ENCODE results near the gene FGR.

The FGR gene

DNA sequence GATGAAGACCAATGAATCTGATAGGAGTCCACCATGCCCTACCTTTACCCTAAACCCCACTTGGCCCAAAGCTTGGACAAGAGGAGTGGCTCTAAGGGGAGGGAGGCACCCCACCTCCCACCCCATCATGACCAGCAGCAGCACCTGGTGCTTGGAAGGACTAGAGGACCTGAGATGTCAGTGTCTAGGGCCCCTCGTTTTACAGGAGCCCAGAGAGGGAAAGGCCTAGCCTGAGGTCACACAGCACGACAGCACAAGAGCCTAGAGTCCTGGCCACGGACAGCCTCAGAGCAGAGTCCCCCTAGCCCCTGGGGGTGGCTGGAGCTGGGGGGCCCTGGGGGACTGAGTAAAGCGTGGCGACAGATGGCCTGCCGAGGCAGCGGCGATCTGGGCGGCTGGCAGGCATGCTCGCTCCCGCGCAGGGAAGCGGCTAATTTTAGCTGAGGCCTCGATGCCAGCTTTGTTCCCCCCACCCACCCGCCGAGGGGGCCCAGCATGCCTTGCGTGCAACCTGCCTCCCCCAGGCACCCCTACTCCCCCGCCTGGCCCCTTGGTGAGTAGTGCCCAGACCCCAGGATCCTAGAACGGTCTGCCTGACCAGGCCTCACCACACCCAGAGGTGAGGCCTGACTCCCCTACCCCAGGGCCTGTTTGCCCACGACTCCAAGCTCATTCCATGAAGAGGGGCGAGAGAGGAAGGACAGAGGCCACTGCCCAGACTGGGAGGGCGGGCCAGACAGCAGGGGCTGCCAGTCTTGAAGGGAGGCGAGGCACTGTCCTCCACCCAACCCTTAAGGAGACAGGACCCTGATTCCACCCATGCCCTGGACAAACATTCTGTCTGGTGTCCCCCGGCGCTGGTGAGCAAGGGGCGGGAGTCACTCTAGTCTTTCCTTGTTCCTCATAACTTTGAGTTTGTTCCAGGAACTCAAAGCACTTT is 70.0 kb downstream of the FGR start:
- no peak for DNase-seq

DNA sequence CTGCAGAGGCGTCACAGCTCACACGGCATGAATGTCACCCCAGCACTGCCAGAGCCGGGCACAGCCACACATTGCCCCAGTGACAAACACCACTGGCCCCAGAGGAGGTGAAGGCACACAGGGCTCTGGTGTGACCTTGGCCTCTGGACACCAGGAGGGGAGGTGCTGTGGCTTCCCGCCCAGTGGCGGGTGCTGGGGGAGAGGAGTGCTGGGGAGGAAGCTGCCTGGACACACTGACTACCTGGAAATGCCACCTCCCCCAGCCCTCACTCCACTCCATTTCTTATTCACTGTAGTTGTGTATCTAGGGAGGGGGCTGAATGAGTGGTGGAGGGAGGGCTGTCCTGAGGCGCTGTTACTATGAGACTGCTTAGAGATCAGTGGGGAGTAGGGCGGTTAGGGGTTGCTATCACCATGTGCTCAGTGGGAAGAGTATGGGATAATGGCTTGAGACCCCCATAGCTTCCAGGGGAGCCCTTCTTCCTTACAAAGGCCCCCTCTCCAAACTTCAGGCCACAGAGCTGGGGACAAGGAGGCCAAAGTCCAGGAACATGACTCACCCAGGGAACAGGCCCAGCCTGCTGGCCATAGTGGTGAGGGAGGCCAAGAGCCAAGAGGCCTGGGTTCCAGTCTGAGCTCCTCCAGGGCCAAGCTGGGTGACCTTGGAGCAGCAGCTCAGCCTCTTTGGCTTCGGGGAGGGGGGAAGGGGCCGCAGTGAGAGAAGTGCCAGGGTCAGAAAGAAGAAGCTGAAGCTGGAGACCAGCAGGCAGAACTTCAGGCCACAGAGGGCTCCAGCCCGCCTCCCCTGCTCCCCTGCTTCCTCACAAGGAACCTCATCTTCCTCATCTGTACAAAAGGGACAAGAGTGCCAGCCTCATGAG is 71.2 kb downstream of the FGR start:
- no peak for DNase-seq

DNA sequence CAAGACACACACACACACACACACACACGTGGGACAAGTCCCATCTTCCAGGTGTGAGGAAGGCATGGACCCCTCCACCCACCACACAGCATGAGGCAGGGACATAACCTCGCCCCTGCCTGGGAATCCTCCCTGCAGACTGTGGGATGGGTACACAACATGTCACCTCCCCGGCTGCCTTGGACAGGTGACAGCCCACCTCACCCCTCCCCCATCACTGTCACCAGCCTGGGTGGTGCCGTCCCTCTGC is 71.7 kb downstream of the FGR start:
- no peak for DNase-seq

GRCh38 chr1:27562534-27563340 is 72.2 kb downstream of the FGR start:
- DNase-seq, result no peak
